OCI-LY7 (cell line): ENCODE results near the gene ZNF532.

ENCODE experiments used
- EZH2phosphoT487 ChIP-seq: fragments of 200-600 bp; sonication (generic); IDR thresholded peaks from 2 replicates; pipeline ENCODE4 v1.6.1; 2018; ENCODE audit warnings: low read depth, borderline replicate concordance, mild to moderate bottlenecking, mixed run types, antibody characterized with exemption, low read length, moderate library complexity, mixed read lengths
- TF ChIP-seq, protein P1 (sequence below): fragments of 200-600 bp; sonication (generic); conservative IDR thresholded peaks from 2 replicates; pipeline ENCODE4 v1.5.1; 2014; ENCODE audit warnings: mild to moderate bottlenecking, antibody characterized with exemption, low read length, moderate library complexity, mixed read lengths

GRCh38 chr18:58819051-58819450, 45.6 kb upstream of the ZNF532 start:
- TF ChIP-seq, protein P1, sequence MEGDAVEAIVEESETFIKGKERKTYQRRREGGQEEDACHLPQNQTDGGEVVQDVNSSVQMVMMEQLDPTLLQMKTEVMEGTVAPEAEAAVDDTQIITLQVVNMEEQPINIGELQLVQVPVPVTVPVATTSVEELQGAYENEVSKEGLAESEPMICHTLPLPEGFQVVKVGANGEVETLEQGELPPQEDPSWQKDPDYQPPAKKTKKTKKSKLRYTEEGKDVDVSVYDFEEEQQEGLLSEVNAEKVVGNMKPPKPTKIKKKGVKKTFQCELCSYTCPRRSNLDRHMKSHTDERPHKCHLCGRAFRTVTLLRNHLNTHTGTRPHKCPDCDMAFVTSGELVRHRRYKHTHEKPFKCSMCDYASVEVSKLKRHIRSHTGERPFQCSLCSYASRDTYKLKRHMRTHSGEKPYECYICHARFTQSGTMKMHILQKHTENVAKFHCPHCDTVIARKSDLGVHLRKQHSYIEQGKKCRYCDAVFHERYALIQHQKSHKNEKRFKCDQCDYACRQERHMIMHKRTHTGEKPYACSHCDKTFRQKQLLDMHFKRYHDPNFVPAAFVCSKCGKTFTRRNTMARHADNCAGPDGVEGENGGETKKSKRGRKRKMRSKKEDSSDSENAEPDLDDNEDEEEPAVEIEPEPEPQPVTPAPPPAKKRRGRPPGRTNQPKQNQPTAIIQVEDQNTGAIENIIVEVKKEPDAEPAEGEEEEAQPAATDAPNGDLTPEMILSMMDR = no peak
- no peak for TF ChIP-seq EZH2phosphoT487
